Measurements from ENCODE around the gene MACROH2A1.

MACROH2A1 gene

GRCh38 chr5:135398160-135398854, 724 bp downstream of the MACROH2A1 start:
- no peak for TF ChIP-seq CTCF (IDR thresholded peaks at IDR 0.05)
- Histone ChIP-seq H3K4me1 (ENCODE audit: control insufficient read depth in 1 of 2, insufficient read depth in 1 of 2, low read depth in 1 of 2, low read length in 1 of 2) (peaks cover 56 to 57% of the 10 kb centered on the region in 2 experiments), H3K9me3 (no peaks in the 10 kb centered on the region), H3K27ac (peak overlapping the region; percentile 91), H3K4me3 (ENCODE audit: low read depth in 1 of 2, low read length in 1 of 2) (peak overlapping the region; percentile 73 to 86), H3K27me3 (no peaks in the 10 kb centered on the region), H3K36me3 (no peaks in the 10 kb centered on the region)

- Histone ChIP-seq H3K4me3 (ENCODE audit: low read depth in 1 of 2, low read length in 1 of 2) (peak overlapping the region; percentile 73 to 86), H3K4me1 (ENCODE audit: control insufficient read depth in 1 of 2, insufficient read depth in 1 of 2, low read depth in 1 of 2, low read length in 1 of 2) (peaks cover 68 to 69% of the 10 kb centered on the region in 2 experiments), H3K27ac (peak overlapping the region; percentile 91), H3K36me3 (no peaks in the 10 kb centered on the region), H3K9me3 (no peaks in the 10 kb centered on the region), H3K27me3 (no peaks in the 10 kb centered on the region)
- TF ChIP-seq CTCF (IDR thresholded peaks at IDR 0.05): no peak
Observed at GRCh38 chr5:135397084-135397483, 1.9 kb downstream of the MACROH2A1 start.

GRCh38 chr5:135396459-135397055, 2.5 kb downstream of the MACROH2A1 start:
- H3K9me3 ChIP-seq: no peaks in the 10 kb centered on the region
- no peak for TF ChIP-seq CTCF (IDR thresholded peaks at IDR 0.05)
- H3K36me3 ChIP-seq: no peaks in the 10 kb centered on the region
- H3K4me3 ChIP-seq (ENCODE audit: low read depth in 1 of 2, low read length in 1 of 2): peak overlapping the region; percentile 73 to 86
- H3K27me3 ChIP-seq: no peaks in the 10 kb centered on the region
- H3K27ac ChIP-seq: peak overlapping the region; percentile 91
- H3K4me1 ChIP-seq (ENCODE audit: control insufficient read depth in 1 of 2, insufficient read depth in 1 of 2, low read depth in 1 of 2, low read length in 1 of 2): peaks cover 73 to 74% of the 10 kb centered on the region in 2 experiments

- H3K9me3 ChIP-seq: no peaks in the 10 kb centered on the region
- H3K36me3 ChIP-seq: no peaks in the 10 kb centered on the region
- H3K4me1 ChIP-seq (ENCODE audit: control insufficient read depth in 1 of 2, insufficient read depth in 1 of 2, low read depth in 1 of 2, low read length in 1 of 2): peaks cover 80 to 81% of the 10 kb centered on the region in 2 experiments
- peak overlapping the region; percentile 73 to 86 for H3K4me3 ChIP-seq (ENCODE audit: low read depth in 1 of 2, low read length in 1 of 2)
- H3K27me3 ChIP-seq: no peaks in the 10 kb centered on the region
- no peak for TF ChIP-seq CTCF (IDR thresholded peaks at IDR 0.05)
- peak overlapping the region; percentile 91 for H3K27ac ChIP-seq
Observed at GRCh38 chr5:135395866-135396265, 3.2 kb downstream of the MACROH2A1 start.

GRCh38 chr5:135395451-135395850, 3.6 kb downstream of the MACROH2A1 start:
- Histone ChIP-seq H3K4me3 (ENCODE audit: low read depth in 1 of 2, low read length in 1 of 2) (peak overlapping the region; percentile 73 to 86), H3K4me1 (ENCODE audit: control insufficient read depth in 1 of 2, insufficient read depth in 1 of 2, low read depth in 1 of 2, low read length in 1 of 2) (peaks cover 84 to 86% of the 10 kb centered on the region in 2 experiments), H3K27ac (peak overlapping the region; percentile 91), H3K27me3 (no peaks in the 10 kb centered on the region), H3K9me3 (no peaks in the 10 kb centered on the region), H3K36me3 (no peaks in the 10 kb centered on the region)
- TF ChIP-seq CTCF (IDR thresholded peaks at IDR 0.05): no peak

Measured in neutrophil (primary cell).